Body of pancreas (tissue), 4 donors: Measurements from ENCODE around the gene FMOD. TPM values are rescaled to one million over a fixed set of nuclear protein-coding genes. Genes with fewer than 3 reads are reported as not detected.

Experiments
- ATAC-seq: fragments of 150-250 bp; one replicate; pipeline ENCODE4 v1.9.1; 2016
- DNase-seq, 4 donors: peaks; one replicate each; pipeline ENCODE4 v3.0.0-alpha.2; 2019
- H3K27ac ChIP-seq, 4 donors: fragments of 200-600 bp; sonication (generic); 1 replicate in 3 of 4; 2 replicates in 1 of 4; pipeline versions ENCODE4 v1.5.1 to v1.6.1; 2016 to 2019; ENCODE audit warnings: mild to moderate bottlenecking in 1 of 4, mixed read lengths in 1 of 4, moderate library complexity in 1 of 4
- H3K27me3 ChIP-seq, 2 donors: fragments of 200-600 bp; sonication (generic); one replicate each; pipeline ENCODE4 v1.6.0; 2016; ENCODE audit warnings: mild to moderate bottlenecking in 1 of 2
- H3K36me3 ChIP-seq, 2 donors: fragments of 200-600 bp; sonication (generic); replicated peaks in 1 of 2; 2 replicates each; pipeline ENCODE4 v1.5.1; 2016; ENCODE audit warnings: low read depth in 2 of 2; ENCODE audit not compliant: insufficient read depth in 1 of 2
- H3K4me1 ChIP-seq: fragments of 200-600 bp; sonication (generic); one replicate; pipeline ENCODE4 v1.6.0; 2016
- H3K4me3 ChIP-seq, 2 donors: fragments of 200-600 bp; sonication (generic); 1 replicate in 1 of 2; 2 replicates in 1 of 2; pipeline ENCODE4 v1.5.1; 2016 to 2019
- H3K9me3 ChIP-seq, 3 donors: fragments of 200-600 bp; sonication (generic); 1 replicate in 2 of 3; 2 replicates in 1 of 3; pipeline ENCODE4 v1.5.1; 2016
- POLR2A ChIP-seq, 3 donors: fragments of 450-650 bp; IDR thresholded peaks; one replicate each; pipeline ENCODE4 v1.6.1; 2016; ENCODE audit warnings: antibody characterized with exemption in 3 of 3, mild to moderate bottlenecking in 2 of 3
- WGBS, 2 donors: methylation state at CpG; one replicate each; pipeline ENCODE4 v1.1.5; 2017; 5-methylcytosine and 5-hydroxymethylcytosine counted together
- intact Hi-C: fragments of 100-400 bp; cut with DNase I; formaldehyde crosslinking; loops from one replicate; pipeline ENCODE4 v1.15.1; 2023
- total RNA-seq, 2 donors: library from RNA; depleted of rRNA; stranded (reverse); fragments of >200 nt; gene quantifications; one replicate each; pipeline ENCODE4 v1.1.0, GENCODE V29; 2016
- TF ChIP-seq, protein P1 (sequence below), 7 experiments: fragments of 450-650 bp in 4 of 7; fragments of 200-600 bp in 3 of 7; sonication (generic) in 3 of 7; IDR thresholded peaks; one replicate each; pipeline ENCODE4 v1.5.1; 2016 to 2019; ENCODE audit warnings: antibody characterized with exemption in 7 of 7

FMOD gene
- total RNA-seq, 2 donors from 2014 or later: 14.2 to 18.7 TPM

- no peak overlapping the region for H3K27ac ChIP-seq
- DNase-seq (no peak), ATAC-seq (no peak)
- H3K4me3 ChIP-seq: no peak overlapping the region
- 29 to 30% methylated on average over 1 of the region's 1 CpG for WGBS, 2 donors
- H3K4me1 ChIP-seq: peaks cover 3% of the 10 kb centered on the region
- H3K27me3 ChIP-seq: no peaks in the 10 kb centered on the region
- no peaks in the 10 kb centered on the region for H3K9me3 ChIP-seq
- intact Hi-C loops: no loop called here
- no peak for TF ChIP-seq POLR2A (IDR thresholded peaks at IDR 0.05)
- TF ChIP-seq, protein P1, sequence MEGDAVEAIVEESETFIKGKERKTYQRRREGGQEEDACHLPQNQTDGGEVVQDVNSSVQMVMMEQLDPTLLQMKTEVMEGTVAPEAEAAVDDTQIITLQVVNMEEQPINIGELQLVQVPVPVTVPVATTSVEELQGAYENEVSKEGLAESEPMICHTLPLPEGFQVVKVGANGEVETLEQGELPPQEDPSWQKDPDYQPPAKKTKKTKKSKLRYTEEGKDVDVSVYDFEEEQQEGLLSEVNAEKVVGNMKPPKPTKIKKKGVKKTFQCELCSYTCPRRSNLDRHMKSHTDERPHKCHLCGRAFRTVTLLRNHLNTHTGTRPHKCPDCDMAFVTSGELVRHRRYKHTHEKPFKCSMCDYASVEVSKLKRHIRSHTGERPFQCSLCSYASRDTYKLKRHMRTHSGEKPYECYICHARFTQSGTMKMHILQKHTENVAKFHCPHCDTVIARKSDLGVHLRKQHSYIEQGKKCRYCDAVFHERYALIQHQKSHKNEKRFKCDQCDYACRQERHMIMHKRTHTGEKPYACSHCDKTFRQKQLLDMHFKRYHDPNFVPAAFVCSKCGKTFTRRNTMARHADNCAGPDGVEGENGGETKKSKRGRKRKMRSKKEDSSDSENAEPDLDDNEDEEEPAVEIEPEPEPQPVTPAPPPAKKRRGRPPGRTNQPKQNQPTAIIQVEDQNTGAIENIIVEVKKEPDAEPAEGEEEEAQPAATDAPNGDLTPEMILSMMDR (IDR thresholded peaks at IDR 0.05): no peak
- no peaks in the 10 kb centered on the region for H3K36me3 ChIP-seq
Measured at GRCh38 chr1:203373991-203374390, 23.1 kb upstream of the FMOD start.

DNA sequence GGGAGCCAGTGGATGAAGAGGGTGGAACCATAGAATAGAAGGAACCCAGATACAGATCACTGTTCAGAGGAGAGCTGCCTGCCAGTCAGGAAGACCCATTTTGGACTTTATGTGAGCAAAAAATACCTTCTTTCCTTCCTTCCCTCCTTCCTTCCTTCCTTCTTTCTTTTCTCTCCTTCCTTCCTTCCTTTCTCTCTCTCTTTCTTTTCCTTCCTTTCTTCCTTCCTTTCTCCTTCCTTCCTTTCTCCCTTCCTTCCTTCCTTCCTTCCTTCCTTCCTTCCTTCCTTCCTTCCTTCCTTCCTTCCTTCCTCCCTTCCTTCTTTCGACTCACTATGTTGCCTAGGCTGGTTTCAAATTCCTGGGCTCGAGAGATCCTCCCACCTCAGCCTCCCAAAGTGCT is 22.1 kb upstream of the FMOD start:
- intact Hi-C loops: no loop called here
- Histone ChIP-seq H3K4me3 (no peak overlapping the region), H3K27me3 (no peaks in the 10 kb centered on the region), H3K4me1 (peaks cover 3% of the 10 kb centered on the region), H3K36me3 (no peaks in the 10 kb centered on the region), H3K9me3 (no peaks in the 10 kb centered on the region), H3K27ac (no peak overlapping the region)
- DNase-seq (no peak), ATAC-seq (no peak)
- TF ChIP-seq, protein P1 (IDR thresholded peaks at IDR 0.05): no peak
- no peak for TF ChIP-seq POLR2A (IDR thresholded peaks at IDR 0.05)
- 100% methylated on average over 2 of the region's 2 CpGs for WGBS, 2 donors

DNA sequence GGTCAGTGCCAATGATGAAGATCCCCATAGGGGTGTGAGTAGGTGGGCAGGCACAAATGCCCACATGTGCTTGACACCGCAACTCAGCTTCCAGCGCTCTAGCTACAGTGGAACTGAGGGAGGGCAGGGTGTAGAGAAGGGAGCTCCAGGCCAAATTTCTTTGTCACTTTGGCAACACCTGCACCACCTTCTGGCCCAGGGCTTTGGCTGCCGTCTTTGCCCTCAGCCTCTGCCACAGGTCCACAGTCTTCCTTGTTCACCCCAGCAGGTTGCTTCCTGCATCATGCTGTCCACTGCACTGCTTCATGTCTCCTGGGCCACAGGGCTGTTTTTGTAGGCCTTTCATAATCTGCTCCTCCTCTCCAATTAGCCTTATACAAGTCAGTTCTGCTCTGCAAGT is 20.4 kb upstream of the FMOD start:
- ATAC-seq (no peak), DNase-seq (no peak)
- H3K27me3 ChIP-seq: no peaks in the 10 kb centered on the region
- WGBS, 2 donors: 92% methylated on average over 3 of the region's 3 CpGs
- no peak overlapping the region for H3K4me3 ChIP-seq
- TF ChIP-seq POLR2A (IDR thresholded peaks at IDR 0.05): no peak
- TF ChIP-seq, protein P1 (IDR thresholded peaks at IDR 0.05): no peak
- intact Hi-C loops: no loop called here
- H3K4me1 ChIP-seq: peaks cover 12% of the 10 kb centered on the region
- no peaks in the 10 kb centered on the region for H3K36me3 ChIP-seq
- H3K27ac ChIP-seq: no peak overlapping the region
- no peaks in the 10 kb centered on the region for H3K9me3 ChIP-seq

DNA sequence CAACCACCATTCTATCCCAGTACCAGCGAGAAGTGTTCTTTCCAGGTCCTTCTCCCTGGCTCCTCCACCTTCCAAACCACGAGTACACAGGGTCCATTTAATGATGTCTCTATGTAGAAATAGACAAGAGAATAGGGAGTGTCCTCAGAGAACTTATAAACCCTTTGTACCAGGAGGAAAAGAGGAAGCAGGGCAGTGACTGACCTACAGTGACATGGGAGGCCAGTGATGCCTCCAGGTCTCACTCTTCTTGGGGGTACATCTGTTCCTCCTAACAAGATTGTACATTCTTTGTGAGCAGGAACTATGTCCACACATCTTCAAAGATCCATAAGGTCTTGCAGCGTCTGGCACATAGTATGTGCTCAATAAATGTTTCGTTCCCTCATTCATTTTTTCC is 18.7 kb upstream of the FMOD start:
- intact Hi-C loops: no loop called here
- ATAC-seq: no peak
- Histone ChIP-seq H3K9me3 (no peaks in the 10 kb centered on the region), H3K4me3 (no peak overlapping the region), H3K27me3 (no peaks in the 10 kb centered on the region), H3K27ac (no peak overlapping the region), H3K4me1 (peaks cover 12% of the 10 kb centered on the region), H3K36me3 (no peaks in the 10 kb centered on the region)
- DNase-seq: no peak
- TF ChIP-seq, protein P1 (IDR thresholded peaks at IDR 0.05): no peak
- TF ChIP-seq POLR2A (IDR thresholded peaks at IDR 0.05): no peak
- WGBS, 2 donors: 84 to 88% methylated on average over 4 of the region's 4 CpGs

- Histone ChIP-seq H3K36me3 (no peaks in the 10 kb centered on the region), H3K27me3 (no peaks in the 10 kb centered on the region), H3K9me3 (no peaks in the 10 kb centered on the region), H3K27ac (no peak overlapping the region), H3K4me1 (peaks cover 11% of the 10 kb centered on the region), H3K4me3 (no peak overlapping the region)
- intact Hi-C loops: no loop called here
- TF ChIP-seq POLR2A (IDR thresholded peaks at IDR 0.05): no peak
- TF ChIP-seq, protein P1 (IDR thresholded peaks at IDR 0.05): peak in 2 of 7 experiments; percentile 14 to 20
- DNase-seq (peak in 3 of 4 donors; percentile 29 to 58 (median 32)), ATAC-seq (peak; percentile 47)
- WGBS, 2 donors: 78 to 81% methylated on average over 4 to 6 of the region's 6 CpGs
Measured at GRCh38 chr1:203368624-203369451, 17.9 kb upstream of the FMOD start.
